Urothelium cell line (cell line): ENCODE results near the gene GADD45A.

Experiments used
- DNase-seq: peaks from one replicate; pipeline ENCODE4 v3.0.0; 2011; ENCODE audit warnings: low spot score, mixed read lengths
- FAIRE-seq: peaks from 2 replicates; lab custom pipeline; 2011; peaks lifted over from hg19 to GRCh38; lab: Jason Lieb, UNC

Gene GADD45A

DNA sequence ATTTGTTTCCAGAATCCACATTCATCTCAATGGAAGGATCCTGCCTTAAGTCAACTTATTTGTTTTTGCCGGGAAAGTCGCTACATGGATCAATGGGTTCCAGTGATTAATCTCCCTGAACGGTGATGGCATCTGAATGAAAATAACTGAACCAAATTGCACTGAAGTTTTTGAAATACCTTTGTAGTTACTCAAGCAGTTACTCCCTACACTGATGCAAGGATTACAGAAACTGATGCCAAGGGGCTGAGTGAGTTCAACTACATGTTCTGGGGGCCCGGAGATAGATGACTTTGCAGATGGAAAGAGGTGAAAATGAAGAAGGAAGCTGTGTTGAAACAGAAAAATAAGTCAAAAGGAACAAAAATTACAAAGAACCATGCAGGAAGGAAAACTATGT lies 2.6 kb downstream of the GADD45A start:
- DNase-seq: no peak
- FAIRE-seq: no peak

GRCh38 chr1:67688526-67689219 lies 3.7 kb downstream of the GADD45A start:
- FAIRE-seq: no peak
- no peak for DNase-seq

- DNase-seq (no peak), FAIRE-seq (no peak)
Measured at GRCh38 chr1:67689267-67690017, 4.4 kb downstream of the GADD45A start.

- FAIRE-seq (no peak), DNase-seq (no peak)
Measured at GRCh38 chr1:67690018-67690363, 5.0 kb downstream of the GADD45A start.

DNA sequence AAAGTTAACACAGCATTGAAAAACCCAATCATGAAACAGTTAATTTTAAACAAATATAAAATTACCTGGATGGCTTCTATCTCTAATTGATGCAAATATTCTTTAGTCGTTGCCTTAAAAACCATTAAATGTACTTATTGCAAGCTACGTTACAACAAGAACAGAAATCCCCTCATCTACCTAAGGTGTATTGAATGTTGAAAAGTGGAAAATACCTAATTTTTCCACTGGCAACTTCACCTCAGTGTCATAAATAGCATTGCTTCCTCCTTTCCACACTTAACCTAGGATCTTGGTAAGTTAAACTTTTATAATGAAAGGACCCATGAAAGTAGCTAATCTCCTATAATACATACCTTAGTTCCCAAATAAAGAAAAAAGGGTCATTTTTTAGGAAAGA lies 5.4 kb downstream of the GADD45A start:
- no peak for DNase-seq
- no peak for FAIRE-seq

GRCh38 chr1:67691712-67692111 lies 6.7 kb downstream of the GADD45A start:
- FAIRE-seq (no peak), DNase-seq (no peak)

- no peak for FAIRE-seq
- no peak for DNase-seq
Measured at GRCh38 chr1:67695963-67696362, 11.0 kb downstream of the GADD45A start.

DNA sequence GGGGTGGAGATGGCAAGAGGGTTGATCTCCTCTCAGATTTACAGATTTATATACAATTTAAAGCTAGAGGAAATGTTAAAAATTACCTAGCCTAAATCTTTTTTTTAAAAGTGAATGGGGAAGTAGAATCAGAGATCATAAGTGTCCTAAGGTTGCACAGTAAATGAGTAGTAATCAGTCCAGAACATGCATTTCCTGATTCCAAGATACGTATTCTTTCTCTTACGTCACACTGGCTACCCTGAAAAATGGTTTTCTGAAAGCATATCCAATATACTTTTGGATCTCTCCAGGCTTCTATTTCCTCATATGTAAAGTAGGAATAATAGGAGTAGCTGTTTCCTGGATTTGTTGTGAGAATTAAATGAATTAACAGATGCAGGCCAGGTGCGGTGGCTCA lies 11.7 kb downstream of the GADD45A start:
- FAIRE-seq: no peak

DNA sequence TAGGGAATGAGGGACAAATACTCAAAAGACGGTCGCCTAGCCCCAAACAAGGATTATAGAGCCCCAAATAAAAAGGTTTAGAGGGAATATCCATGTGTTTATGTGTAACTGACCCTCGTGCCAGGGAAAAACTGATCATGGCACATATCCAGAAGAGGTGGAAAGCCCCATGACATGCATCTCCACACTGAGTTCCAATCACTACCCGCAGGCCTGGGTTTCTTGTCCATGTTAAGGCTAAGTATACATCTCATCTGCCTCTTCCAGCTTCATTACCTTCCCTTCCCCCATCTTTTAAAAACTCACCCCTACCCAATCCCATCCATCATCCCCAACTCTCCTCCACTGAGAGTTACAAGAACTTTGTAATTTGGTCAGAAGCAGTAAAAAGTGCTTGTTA lies 15.2 kb downstream of the GADD45A start:
- FAIRE-seq: no peak
- DNase-seq: no peak

More for the DNA sequence above, 11.7 kb downstream of the GADD45A start:
- no peak for DNase-seq

DNA sequence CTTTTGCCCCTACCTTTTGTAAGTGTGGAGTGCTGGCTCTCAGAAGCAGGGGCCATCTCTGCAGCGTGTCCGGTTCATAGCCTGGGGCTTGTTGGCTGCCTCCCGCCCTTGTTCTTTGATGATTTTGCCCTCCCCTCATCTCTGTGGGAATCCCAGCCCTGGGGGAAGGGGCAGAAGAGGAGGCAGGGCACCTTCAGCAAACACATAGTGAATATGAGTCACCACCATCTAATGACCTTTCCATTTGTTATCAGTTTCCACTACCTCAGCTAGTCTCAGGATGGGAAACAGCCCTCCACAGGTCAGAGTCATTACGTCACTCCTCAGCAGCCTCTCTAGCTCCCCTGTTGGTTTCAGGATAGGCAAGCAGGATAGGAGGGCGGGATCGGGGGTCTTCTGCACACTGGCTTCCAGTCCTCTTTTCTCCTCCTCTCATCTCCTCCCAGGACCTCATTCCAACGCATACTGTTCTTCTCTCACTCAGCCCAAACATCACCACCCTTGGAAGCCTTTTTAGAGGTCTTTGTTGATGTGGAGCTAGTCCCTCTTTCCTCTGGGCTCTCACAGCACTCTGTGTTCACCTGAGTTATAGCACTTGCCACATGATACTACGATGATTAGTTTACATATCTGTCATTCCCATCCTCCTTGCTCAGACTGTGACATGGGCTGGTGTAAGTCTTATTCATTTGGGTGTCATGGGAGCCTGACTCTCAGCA lies 15.8 kb downstream of the GADD45A start:
- FAIRE-seq: peak; percentile 71
- DNase-seq: peak; percentile 54

GRCh38 chr1:67701876-67702275 lies 16.9 kb downstream of the GADD45A start:
- no peak for FAIRE-seq
- DNase-seq: no peak

- FAIRE-seq: no peak
- no peak for DNase-seq
Measured at GRCh38 chr1:67704351-67704750, 19.4 kb downstream of the GADD45A start.

GRCh38 chr1:67705735-67706453 lies 20.9 kb downstream of the GADD45A start:
- no peak for FAIRE-seq
- DNase-seq: no peak

DNA sequence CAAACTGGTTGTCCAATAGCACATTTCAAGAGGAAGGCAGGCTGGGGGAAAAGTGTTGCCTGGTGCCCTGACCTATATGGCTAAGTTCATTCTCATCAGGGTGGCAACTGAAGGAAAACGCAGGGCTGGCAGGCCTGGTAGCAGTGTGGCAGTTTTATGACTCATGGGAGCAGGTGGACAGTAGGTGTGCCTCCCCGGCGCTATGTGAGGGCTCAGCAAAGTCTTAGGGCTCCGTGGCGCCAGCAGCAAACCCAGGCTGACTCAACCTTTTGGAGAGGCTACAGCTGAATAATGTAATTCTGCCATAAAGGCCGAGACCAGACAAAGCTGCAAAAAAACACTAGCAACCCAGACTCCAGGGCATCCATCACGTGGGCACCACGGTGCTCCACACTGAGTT lies 23.6 kb downstream of the GADD45A start:
- DNase-seq: no peak
- no peak for FAIRE-seq

DNA sequence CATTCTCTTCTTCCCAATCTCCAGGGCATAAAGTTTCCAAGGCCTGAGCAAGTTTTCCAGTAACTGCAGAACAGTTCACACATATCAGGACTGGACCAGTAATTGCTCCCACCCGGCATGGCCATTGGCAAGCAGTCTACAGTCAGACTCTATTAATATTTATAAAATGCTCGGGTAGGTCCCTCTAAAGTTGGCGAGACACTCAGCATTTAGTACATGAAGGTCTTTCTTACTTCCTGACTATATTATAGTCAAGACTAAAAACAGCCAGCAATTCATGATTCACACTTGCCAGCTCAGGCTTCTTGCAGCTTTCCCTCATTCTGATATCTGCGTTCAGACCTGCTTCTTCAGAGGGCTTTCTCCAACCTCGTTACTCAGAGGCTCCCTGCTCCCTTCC lies 25.4 kb downstream of the GADD45A start:
- no peak for DNase-seq
- no peak for FAIRE-seq

DNA sequence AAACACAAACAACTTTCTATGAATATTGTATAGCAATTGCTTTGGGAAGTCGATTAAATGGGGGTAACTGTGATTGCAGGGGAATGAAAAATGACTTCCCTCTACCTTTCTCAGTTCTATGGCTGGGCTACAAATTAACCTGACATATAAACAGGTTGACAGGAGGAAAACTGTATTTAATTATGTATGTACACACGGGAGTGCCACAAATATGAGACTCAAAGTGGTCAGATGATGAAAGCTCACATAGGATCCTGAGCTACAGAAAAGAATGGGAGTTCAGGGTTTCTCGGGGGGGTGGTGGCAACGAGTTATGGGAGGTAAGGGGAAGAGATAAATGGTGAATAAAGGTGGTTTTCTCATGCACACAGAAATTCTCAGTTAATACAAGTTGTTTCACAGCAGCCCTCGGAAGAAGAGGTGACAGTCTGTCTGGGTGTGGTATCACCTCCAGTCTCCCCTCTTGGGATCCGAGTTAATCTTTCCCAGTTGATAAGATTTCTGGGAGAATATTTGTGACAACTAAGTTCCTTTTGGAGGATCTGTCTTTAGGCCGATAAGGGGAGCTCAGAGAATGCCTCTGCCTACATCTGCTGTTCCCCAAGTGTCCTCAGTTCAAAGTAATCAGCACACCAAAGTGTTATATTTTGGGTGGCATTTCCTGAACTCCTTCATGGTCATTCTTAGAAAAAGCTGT lies 26.3 kb downstream of the GADD45A start:
- DNase-seq: no peak
- FAIRE-seq: no peak

DNA sequence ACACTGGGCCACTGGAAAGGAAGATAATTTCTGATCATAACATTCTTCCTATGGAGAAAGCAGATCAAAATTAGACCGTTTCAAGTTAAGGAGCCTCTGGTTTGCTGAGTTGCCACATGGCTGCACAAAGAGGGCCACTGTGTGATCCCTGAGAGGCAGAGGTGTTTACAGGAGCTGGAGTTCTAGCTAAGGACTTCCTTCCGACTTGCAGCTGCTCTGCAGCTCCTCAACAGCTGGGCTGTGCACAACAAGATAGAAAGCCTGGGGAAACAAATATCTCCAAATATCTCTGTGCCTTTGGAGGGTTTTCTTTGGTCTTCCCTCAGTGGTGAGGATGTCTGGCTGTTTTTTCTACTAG lies 26.8 kb downstream of the GADD45A start:
- DNase-seq (no peak), FAIRE-seq (no peak)

GRCh38 chr1:67713057-67713846 lies 28.3 kb downstream of the GADD45A start:
- FAIRE-seq (no peak), DNase-seq (peak; percentile 75)

DNA sequence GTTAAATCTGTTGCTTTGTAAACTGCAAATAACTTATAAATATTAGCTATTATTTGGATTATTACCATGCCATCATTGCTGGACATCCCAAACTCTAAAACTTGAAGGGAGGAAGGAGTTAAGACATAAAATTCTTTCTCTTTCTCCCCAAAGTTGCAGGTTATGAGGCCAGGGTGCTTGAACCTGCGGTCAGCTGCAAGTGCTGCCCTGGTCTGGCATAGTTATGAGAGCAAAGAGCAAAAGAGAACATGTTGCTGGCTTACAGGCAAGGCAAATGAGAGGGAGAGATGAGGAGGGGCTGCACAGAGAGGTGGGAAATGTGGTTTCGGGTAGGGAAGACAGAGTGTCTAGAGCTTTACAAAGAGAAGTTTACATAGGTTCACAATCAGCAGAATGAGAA lies 30.8 kb downstream of the GADD45A start:
- FAIRE-seq (no peak), DNase-seq (no peak)

DNA sequence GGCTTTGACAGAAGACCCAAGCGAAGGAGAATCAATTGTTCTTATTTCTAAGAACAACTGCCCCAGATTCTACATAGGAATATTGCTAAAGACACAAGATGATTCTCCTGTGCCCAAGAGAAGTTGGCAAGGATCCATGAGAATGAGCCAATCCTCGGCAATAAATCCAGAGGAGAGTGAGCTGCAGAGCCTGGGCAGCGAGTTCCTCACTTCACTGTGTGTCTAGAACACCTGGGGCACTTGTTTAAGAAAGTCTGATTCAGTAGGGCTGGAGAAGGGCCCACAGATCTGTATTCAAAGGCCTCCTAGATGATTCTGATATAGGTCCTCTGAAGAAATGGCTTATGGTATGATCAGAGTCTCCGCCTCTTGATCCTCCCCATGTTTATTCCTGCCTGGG lies 31.8 kb downstream of the GADD45A start:
- FAIRE-seq: no peak

More for the DNA sequence above, 31.8 kb downstream of the GADD45A start:
- DNase-seq: no peak
